GM18858 (cell line): ENCODE results near the gene RXYLT1.
"Not testable (repeated sequence)": the region's sequence is repeated elsewhere in the genome, so short reads cannot be mapped to it uniquely, and the experiment has no call there.

Experiments
- ATAC-seq: cut with Tn5 transposase; IDR thresholded peaks from one replicate; pipeline ENCODE4 v1.9.1; 2021; ENCODE audit not compliant: unreplicated experiment

The RXYLT1 gene, protein sequence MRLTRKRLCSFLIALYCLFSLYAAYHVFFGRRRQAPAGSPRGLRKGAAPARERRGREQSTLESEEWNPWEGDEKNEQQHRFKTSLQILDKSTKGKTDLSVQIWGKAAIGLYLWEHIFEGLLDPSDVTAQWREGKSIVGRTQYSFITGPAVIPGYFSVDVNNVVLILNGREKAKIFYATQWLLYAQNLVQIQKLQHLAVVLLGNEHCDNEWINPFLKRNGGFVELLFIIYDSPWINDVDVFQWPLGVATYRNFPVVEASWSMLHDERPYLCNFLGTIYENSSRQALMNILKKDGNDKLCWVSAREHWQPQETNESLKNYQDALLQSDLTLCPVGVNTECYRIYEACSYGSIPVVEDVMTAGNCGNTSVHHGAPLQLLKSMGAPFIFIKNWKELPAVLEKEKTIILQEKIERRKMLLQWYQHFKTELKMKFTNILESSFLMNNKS

DNA sequence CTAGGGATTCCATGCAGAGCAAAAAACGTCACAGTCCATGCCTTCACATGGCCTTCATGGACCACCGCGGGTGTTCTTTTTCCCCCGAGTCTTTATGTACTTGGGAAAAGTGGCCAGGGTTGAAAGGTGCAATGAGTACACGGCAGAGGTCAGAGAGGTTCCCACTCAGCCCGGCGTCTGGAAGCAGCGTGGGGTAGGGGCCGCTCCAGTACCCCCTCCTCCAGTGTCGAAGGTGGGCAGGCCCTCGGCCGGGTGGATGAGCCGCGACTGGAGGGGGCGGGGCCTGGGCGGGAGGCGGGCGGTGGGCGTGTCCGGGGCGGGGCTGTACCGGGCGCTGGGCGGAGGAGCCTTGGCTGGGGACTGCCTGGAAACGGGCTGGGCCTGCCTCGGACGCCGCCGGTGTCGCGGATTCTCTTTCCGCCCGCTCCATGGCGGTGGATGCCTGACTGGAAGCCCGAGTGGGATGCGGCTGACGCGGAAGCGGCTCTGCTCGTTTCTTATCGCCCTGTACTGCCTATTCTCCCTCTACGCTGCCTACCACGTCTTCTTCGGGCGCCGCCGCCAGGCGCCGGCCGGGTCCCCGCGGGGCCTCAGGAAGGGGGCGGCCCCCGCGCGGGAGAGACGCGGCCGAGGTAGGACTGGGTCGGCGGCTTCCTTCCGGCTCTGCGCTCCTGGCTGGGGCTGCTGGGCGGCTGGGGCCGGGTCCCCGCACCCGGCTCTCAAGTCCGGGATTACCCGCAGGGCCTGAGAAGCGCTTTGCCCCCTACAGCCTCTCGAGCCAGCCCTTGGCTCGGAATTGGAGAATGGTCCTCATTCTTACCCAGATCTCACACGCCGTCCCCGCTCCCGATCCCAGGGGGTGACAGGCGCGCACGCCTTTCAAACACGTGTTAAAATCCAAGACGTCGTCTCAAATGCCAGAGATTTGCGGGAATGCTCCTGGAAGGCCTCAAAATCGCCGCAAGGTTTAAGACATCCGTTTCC lies at the start of gene RXYLT1:
Gene RXYLT1 (plus strand): TSS at position 412 of the 984 bp plus-strand sequence. CDS start 52 bp downstream, at position 464.
- peak; percentile 84 for ATAC-seq

DNA sequence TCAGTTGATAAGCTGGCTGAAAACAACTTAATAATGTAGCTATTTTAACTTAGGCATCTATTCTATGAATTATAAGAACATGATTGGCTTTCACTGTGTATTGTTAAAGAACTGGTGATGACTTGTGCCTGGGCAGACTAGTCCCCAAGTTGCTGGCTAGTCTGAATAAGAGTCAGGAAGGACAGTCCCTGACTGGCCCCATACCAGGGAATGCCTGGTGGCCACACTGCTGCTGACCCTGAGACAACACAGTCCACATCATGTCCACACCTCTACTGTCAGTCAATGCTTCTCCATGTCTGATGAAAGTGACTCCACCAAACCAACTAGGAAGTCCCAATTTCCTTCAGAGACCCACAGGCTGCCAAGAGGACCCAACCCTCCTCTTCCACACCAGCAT lies 46.9 kb upstream of the RXYLT1 start:
- ATAC-seq, result not testable (repeated sequence)

DNA sequence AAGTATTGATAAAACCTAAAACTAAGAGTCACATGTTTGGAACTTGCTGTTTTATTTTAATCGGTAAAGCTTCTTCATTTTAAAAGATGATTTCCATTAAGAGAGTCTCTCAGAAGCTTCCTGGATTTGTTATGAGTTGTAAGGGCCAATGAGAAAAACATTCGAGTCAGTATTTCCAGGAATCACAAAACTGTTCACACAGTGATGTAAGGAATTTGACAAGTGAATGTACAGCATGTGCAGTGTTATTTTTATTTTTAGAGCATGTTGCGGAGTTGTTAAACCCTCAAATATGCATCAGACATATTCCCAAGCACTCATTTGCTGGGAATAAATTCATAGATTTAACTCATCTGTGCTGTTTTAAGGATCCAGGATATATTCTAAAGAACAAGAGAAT lies 46.1 kb upstream of the RXYLT1 start:
- ATAC-seq, result not testable (repeated sequence)

- ATAC-seq, result not testable (repeated sequence)
Measured at GRCh38 chr12:63740551-63740950, 39.2 kb upstream of the RXYLT1 start.

- ATAC-seq, result not testable (repeated sequence)
Measured at GRCh38 chr12:63741431-63741830, 38.3 kb upstream of the RXYLT1 start.

- ATAC-seq, result not testable (repeated sequence)
Measured at GRCh38 chr12:63744110-63744509, 35.6 kb upstream of the RXYLT1 start.

DNA sequence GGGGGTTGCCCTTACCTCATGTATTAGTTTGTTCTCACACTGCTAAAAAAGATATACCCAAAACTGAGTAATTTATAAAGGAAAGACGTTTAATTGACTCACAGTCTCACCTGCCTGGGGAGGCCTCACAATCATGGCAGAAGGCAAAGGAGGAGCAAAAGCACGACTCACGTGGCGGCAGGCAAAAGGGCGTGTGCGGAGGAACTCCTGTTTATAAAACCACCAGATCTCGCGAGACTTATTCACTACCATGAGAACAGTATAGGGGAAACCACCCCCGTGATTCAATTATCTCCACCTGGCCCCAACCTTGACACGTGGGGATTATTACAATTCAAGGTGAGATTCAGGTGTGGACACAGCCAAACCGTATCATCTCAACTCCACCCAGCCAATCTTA lies 33.2 kb upstream of the RXYLT1 start:
- not testable (repeated sequence) for ATAC-seq

- not testable (repeated sequence) for ATAC-seq
Measured at GRCh38 chr12:63747136-63747535, 32.6 kb upstream of the RXYLT1 start.

DNA sequence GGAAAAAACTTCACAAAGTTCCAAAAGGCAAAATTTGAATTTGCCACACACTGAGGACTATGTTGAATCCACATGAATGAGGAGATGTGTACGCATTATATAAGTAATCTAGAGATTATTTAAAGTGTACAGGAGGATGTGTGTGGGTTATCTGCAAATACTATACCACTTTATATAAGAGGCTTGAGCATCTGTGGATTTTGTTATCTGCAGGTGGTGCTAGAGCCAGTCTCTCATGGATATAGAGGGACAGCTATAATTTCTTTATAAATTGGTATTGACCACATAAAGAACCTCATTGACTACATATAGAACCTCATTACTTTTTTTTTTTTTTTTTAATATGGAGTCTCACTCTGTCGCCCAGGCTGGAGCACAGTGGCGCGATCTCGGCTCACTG lies 32.2 kb upstream of the RXYLT1 start:
- no peak for ATAC-seq

DNA sequence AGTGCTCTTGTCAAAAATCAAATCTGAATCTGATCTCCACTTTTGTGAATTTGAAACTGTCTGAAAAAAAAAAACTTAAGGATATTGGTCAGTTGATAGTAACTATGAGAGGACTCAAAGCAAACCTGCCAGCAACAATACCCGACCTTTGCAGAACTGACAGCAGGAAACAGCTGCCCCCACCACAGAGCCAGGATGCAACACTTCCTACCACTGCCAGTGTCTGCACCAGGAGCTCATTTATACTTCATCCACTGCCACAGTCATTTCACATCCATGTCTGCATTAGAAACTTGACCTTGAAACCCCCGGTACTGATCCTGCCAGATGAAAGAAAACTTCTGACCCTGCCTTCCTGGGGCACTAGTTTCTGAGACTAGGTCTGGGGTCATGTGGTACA lies 27.4 kb upstream of the RXYLT1 start:
- no peak for ATAC-seq

GRCh38 chr12:63752841-63753240 lies 26.9 kb upstream of the RXYLT1 start:
- no peak for ATAC-seq

GRCh38 chr12:63753743-63754142 lies 26.0 kb upstream of the RXYLT1 start:
- ATAC-seq, result no peak

DNA sequence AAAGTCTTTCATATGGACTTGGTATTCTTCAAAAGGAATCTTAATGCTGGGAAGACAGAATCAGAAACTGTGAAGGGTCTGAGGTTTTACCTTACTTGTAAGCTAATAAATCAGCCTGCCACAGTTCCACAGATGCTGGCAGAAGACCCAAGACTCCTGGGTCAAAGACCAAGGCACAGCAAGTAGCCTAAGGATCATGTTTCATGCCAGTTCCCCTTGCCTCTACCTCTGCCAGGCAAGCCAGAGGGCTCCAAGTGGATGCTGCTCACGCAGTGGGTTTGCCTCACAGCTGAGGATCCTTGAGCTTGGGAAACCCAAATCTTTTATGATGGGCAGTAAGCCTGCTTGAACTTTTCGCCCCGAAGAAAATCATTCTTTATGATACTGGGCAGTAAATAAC lies 15.2 kb upstream of the RXYLT1 start:
- ATAC-seq, result no peak

DNA sequence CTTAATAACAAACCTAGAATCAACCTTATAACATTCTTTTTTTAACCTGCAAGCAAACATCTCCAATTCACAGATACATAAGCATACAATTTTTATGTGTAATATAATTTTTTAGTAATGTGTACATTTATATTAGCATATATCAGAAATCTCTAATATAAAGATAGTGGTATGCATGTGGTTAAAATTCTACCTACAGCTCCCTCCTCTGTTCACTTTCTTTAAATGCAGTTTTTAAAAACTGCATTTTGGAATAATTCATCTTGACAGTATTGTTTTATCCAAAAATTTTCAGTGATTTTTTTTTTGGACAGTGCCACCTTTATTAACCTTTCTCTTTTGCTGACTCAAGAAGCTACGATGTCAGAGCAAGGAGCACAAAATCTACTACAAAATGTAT lies 13.2 kb upstream of the RXYLT1 start:
- no peak for ATAC-seq

DNA sequence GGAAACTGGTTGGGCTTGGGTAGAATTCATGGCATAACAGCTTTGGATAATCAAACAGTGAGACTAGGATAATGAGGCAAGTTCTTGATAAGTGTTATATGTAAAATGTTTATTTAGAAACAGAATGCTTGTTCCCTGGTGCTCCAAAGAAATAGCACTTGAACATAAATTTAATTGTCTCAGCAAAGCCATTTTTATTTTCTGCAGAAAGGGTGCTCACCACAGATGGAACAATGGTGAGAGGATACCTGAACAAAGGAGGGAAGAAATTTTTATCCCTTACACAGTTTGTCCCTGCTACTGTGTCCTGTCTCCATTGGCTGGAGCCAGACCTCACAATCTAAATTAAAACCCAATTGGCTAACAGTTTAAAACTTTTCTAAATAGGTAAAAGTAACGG lies 9.3 kb upstream of the RXYLT1 start:
- no peak for ATAC-seq

GRCh38 chr12:63777340-63777739 lies 2.4 kb upstream of the RXYLT1 start:
- no peak for ATAC-seq

GRCh38 chr12:63782466-63782865 lies 2.8 kb downstream of the RXYLT1 start:
- no peak for ATAC-seq

- ATAC-seq, result no peak
Measured at GRCh38 chr12:63787306-63787705, 7.6 kb downstream of the RXYLT1 start.

DNA sequence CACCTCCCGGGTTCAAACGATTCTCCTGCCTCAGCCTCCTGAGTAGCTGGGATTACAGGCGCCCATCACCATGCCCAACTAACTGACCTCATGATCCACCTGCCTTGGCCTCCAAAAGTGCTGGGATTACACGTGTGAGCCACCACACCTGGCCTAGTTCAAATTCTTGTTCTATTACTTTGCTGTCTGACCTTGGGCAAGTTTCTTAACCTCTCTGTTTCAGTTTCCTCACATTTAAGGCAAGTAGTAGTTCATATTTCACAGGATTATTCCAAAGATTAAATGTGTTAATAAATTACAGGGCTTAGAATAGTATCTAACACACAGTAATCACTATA lies 10.9 kb downstream of the RXYLT1 start:
- ATAC-seq, result no peak

GRCh38 chr12:63792338-63792737 lies 12.6 kb downstream of the RXYLT1 start:
- no peak for ATAC-seq

- no peak for ATAC-seq
Measured at GRCh38 chr12:63795032-63795687, 15.5 kb downstream of the RXYLT1 start.
